ENCODE results near the gene REEP1. TPM values are rescaled to one million over a fixed set of nuclear protein-coding genes. Genes with fewer than 3 reads are reported as not detected.

Gene REEP1
- total and polyA plus RNA-seq, 3 donors from 2014 or later, result 112 to 342 (median 241) TPM

- Histone ChIP-seq H3K9me3 (no peaks in the 10 kb centered on the region), H3K4me1 (peaks cover 49% of the 10 kb centered on the region), H3K27ac (peak overlapping the region; percentile 64 to 78), H3K36me3 (ENCODE audit: low read depth, missing control alignments) (no peaks in the 10 kb centered on the region), H3K27me3 (no peaks in the 10 kb centered on the region), H3K4me3 (no peak overlapping the region)
- intact Hi-C loops (cut with DNase I; ENCODE audit: low total_unique reads), result loop anchor here (10.0 kb wide), 1 partner anchor 141 kb away; no protein-coding TSS in a partner anchor
- TF ChIP-seq POLR2A (IDR thresholded peaks at IDR 0.05), result no peak
- no peak for TF ChIP-seq CTCF (IDR thresholded peaks at IDR 0.05)
- WGBS, 2 donors, result 67 to 75% methylated on average over 1 to 2 of the region's 2 CpGs
- no peak for DNase-seq
These were observed 113.4 kb downstream of the REEP1 start for GRCh38 chr2:86223927-86224560.

GRCh38 chr2:86223140-86223926 is 114.1 kb downstream of the REEP1 start:
- DNase-seq, result peak; percentile 91
- H3K4me3 ChIP-seq, result no peak overlapping the region
- TF ChIP-seq POLR2A (IDR thresholded peaks at IDR 0.05), result no peak
- TF ChIP-seq CTCF (IDR thresholded peaks at IDR 0.05), result no peak
- intact Hi-C loops (cut with DNase I; ENCODE audit: low total_unique reads), result loop anchor here (10.0 kb wide), 1 partner anchor 141 kb away; no protein-coding TSS in a partner anchor
- H3K36me3 ChIP-seq (ENCODE audit: low read depth, missing control alignments), result no peaks in the 10 kb centered on the region
- H3K4me1 ChIP-seq, result peaks cover 49% of the 10 kb centered on the region
- no peaks in the 10 kb centered on the region for H3K9me3 ChIP-seq
- peak overlapping the region; percentile 64 to 78 for H3K27ac ChIP-seq
- H3K27me3 ChIP-seq, result no peaks in the 10 kb centered on the region
- 26% methylated on average over 8 of the region's 8 CpGs; no CpG with 5 or more reads in 1 of the 2 donors for WGBS, 2 donors

- Histone ChIP-seq H3K9me3 (no peaks in the 10 kb centered on the region), H3K4me3 (no peak overlapping the region), H3K27ac (peak overlapping the region; percentile 9 to 34), H3K4me1 (peaks cover 49% of the 10 kb centered on the region), H3K27me3 (no peaks in the 10 kb centered on the region), H3K36me3 (ENCODE audit: low read depth, missing control alignments) (no peaks in the 10 kb centered on the region)
- intact Hi-C loops (cut with DNase I; ENCODE audit: low total_unique reads), result loop anchor here (10.0 kb wide), 1 partner anchor 144 kb away; no protein-coding TSS in a partner anchor
- TF ChIP-seq CTCF (IDR thresholded peaks at IDR 0.05), result peak; percentile 49 to 83 (median 56)
- no peak for TF ChIP-seq POLR2A (IDR thresholded peaks at IDR 0.05)
- peak; percentile 50 for DNase-seq
- 62 to 69% methylated on average over 5 of the region's 5 CpGs for WGBS, 2 donors
These were observed 116.3 kb downstream of the REEP1 start for GRCh38 chr2:86221066-86221684.

- Histone ChIP-seq H3K27me3 (no peaks in the 10 kb centered on the region), H3K4me3 (no peak overlapping the region), H3K27ac (no peak overlapping the region), H3K36me3 (ENCODE audit: low read depth, missing control alignments) (no peaks in the 10 kb centered on the region), H3K9me3 (no peaks in the 10 kb centered on the region), H3K4me1 (peaks cover 40% of the 10 kb centered on the region)
- intact Hi-C loops (cut with DNase I; ENCODE audit: low total_unique reads), result loop anchor here (10.0 kb wide), 1 partner anchor 145 kb away; no protein-coding TSS in a partner anchor
- no peak for DNase-seq
- TF ChIP-seq CTCF (IDR thresholded peaks at IDR 0.05) (no peak), POLR2A (IDR thresholded peaks at IDR 0.05) (no peak)
- WGBS, 2 donors, result 86 to 91% methylated on average over 4 to 5 of the region's 5 CpGs
These were observed 117.5 kb downstream of the REEP1 start for GRCh38 chr2:86219896-86220295.

All from testis (tissue), 3 donors.